ENCODE measurements around the gene TRPT1.

Gene TRPT1

DNA sequence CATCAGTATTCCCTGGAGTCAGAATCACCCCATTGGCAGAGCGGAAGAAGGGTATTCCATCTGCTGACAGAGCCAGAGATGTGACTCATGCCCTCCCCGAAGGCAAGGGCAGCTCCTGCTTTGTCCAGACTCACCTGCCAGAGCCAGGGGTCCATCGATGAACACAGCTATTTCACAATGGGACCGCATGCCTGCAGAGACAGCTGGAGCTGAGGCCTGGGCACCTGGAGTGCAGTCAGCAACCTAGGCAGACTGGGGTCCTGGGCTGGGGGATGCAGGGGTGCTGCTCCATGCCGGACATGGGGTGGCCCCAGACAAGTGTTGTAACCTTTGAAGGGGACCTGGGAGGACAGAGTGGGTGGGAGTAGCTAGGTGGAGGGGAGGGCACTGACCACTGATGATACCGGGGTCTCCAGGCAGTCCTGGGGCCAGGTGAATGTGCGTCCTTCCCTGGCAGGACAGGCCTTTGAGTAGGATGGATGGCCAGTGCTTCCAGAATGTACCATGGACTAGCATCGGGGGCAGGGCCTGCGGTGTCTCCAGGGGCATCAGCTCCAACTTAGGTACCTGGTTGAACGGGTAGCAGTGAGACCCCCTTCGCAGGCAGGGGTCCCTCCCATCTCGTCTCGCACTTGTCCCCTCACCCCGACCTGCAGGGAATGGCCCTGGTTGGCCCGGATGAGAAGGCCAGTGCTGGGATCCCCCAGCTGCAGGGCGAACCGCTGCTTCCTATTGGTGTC, 1.7 kb downstream of the TRPT1 start:
- in situ Hi-C loops (cut with MboI; ENCODE audit: low sequenced_read_pairs, unreplicated experiment), result no loop called here

GRCh38 chr11:64223001-64223651, 2.9 kb downstream of the TRPT1 start:
- in situ Hi-C loops (cut with MboI; ENCODE audit: low sequenced_read_pairs, unreplicated experiment), result no loop called here
- TF ChIP-seq, protein P1, sequence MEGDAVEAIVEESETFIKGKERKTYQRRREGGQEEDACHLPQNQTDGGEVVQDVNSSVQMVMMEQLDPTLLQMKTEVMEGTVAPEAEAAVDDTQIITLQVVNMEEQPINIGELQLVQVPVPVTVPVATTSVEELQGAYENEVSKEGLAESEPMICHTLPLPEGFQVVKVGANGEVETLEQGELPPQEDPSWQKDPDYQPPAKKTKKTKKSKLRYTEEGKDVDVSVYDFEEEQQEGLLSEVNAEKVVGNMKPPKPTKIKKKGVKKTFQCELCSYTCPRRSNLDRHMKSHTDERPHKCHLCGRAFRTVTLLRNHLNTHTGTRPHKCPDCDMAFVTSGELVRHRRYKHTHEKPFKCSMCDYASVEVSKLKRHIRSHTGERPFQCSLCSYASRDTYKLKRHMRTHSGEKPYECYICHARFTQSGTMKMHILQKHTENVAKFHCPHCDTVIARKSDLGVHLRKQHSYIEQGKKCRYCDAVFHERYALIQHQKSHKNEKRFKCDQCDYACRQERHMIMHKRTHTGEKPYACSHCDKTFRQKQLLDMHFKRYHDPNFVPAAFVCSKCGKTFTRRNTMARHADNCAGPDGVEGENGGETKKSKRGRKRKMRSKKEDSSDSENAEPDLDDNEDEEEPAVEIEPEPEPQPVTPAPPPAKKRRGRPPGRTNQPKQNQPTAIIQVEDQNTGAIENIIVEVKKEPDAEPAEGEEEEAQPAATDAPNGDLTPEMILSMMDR (IDR thresholded peaks at IDR 0.05; ENCODE audit: borderline replicate concordance, control extremely low read depth, extremely low read depth, insufficient read depth, missing control alignments), result no peak
- DNase-seq (ENCODE audit: low spot score), result no peak

More for the DNA sequence above, 1.7 kb downstream of the TRPT1 start:
- TF ChIP-seq, protein P1 (IDR thresholded peaks at IDR 0.05; ENCODE audit: borderline replicate concordance, control extremely low read depth, extremely low read depth, insufficient read depth, missing control alignments), result no peak
- no peak for DNase-seq (ENCODE audit: low spot score)

DNA sequence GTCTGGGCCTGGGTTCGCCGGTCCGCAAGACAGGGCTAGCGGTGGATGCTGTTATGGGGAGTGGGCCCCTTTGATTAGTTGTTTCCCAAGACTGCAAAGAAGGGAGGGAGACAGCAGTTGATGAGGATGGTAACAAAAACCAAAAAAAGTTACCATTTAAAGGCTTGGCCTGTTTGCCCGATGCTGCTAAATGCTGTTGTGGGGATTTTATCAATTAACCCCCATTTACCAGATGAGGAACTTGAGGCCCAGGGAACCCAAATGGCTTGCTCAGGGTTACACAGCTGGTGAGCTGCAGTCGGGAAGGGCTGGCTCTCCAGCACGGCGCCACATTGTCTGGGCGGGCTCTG, 3.4 kb downstream of the TRPT1 start:
- no peak for DNase-seq (ENCODE audit: low spot score)
- in situ Hi-C loops (cut with MboI; ENCODE audit: low sequenced_read_pairs, unreplicated experiment), result no loop called here
- TF ChIP-seq, protein P1 (IDR thresholded peaks at IDR 0.05; ENCODE audit: borderline replicate concordance, control extremely low read depth, extremely low read depth, insufficient read depth, missing control alignments), result no peak

GRCh38 chr11:64220798-64221197, 5.2 kb downstream of the TRPT1 start:
- in situ Hi-C loops (cut with MboI; ENCODE audit: low sequenced_read_pairs, unreplicated experiment), result no loop called here
- DNase-seq (ENCODE audit: low spot score), result no peak
- TF ChIP-seq, protein P1 (IDR thresholded peaks at IDR 0.05; ENCODE audit: borderline replicate concordance, control extremely low read depth, extremely low read depth, insufficient read depth, missing control alignments), result no peak

DNA sequence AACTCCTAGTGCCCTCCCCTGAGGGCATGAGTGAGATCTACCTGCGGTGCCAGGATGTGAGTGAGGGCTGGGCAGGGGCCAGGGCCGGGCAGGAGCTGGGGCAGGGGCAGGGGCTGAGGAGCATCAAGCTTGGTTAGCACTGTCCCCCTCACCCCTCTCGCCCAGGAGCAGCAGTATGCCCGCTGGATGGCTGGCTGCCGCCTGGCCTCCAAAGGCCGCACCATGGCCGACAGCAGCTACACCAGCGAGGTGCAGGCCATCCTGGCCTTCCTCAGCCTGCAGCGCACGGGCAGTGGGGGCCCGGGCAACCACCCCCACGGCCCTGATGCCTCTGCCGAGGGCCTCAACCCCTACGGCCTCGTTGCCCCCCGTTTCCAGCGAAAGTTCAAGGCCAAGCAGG, 5.7 kb downstream of the TRPT1 start:
- in situ Hi-C loops (cut with MboI; ENCODE audit: low sequenced_read_pairs, unreplicated experiment), result no loop called here
- DNase-seq (ENCODE audit: low spot score), result no peak
- TF ChIP-seq, protein P1 (IDR thresholded peaks at IDR 0.05; ENCODE audit: borderline replicate concordance, control extremely low read depth, extremely low read depth, insufficient read depth, missing control alignments), result no peak

GRCh38 chr11:64219755-64220154, 6.2 kb downstream of the TRPT1 start:
- no peak for DNase-seq (ENCODE audit: low spot score)
- TF ChIP-seq, protein P1 (IDR thresholded peaks at IDR 0.05; ENCODE audit: borderline replicate concordance, control extremely low read depth, extremely low read depth, insufficient read depth, missing control alignments), result no peak
- in situ Hi-C loops (cut with MboI; ENCODE audit: low sequenced_read_pairs, unreplicated experiment), result no loop called here
